K562 (cell line): ENCODE data around the gene RAB5A. TPM values are rescaled to one million over a fixed set of nuclear protein-coding genes. Genes with fewer than 3 reads are reported as not detected.

Experiments
- CHD1 ChIP-seq: fragments of 200-600 bp; sonication (generic); IDR thresholded peaks from one replicate; pipeline ENCODE4 v1.6.1; 2012; ENCODE audit warnings: mild to moderate bottlenecking, moderate library complexity, low read length, inconsistent platforms
- ETV6 ChIP-seq, 3 experiments: fragments of 150-350 bp in 1 of 3; sonication (generic) in 1 of 3; formaldehyde crosslinking in 1 of 3; IDR thresholded peaks; 2 replicates each; pipeline versions ENCODE4 v1.6.1 to v1.8.0; 2014 to 2022; ENCODE audit warnings: borderline replicate concordance in 2 of 3, low read depth in 2 of 3, antibody characterized with exemption in 1 of 3, low read length in 1 of 3, mild to moderate bottlenecking in 1 of 3, missing genetic modification reagents in 1 of 3
- HDAC6 ChIP-seq: IDR thresholded peaks from 2 replicates; pipeline ENCODE4 v1.6.1; 2012; ENCODE audit warnings: low read depth, mild to moderate bottlenecking, control low read depth, inconsistent platforms, low read length, moderate library complexity
- HDAC8 ChIP-seq: fragments of 450-650 bp; IDR thresholded peaks from 2 replicates; pipeline ENCODE4 v1.6.1; 2016; ENCODE audit warnings: mild to moderate bottlenecking, missing genetic modification characterization, moderate library complexity, missing compliant biosample characterization
- ILK ChIP-seq: fragments of 450-650 bp; IDR thresholded peaks from 2 replicates; pipeline ENCODE4 v1.6.1; 2016; ENCODE audit warnings: missing genetic modification characterization, low read depth, mild to moderate bottlenecking, missing compliant biosample characterization, moderate library complexity, borderline replicate concordance
- JUNB ChIP-seq: fragments of 450-650 bp; formaldehyde crosslinking; conservative IDR thresholded peaks from 2 replicates; pipeline ENCODE4 v1.4.0; 2020; ENCODE audit warnings: mild to moderate bottlenecking
- RCOR1 ChIP-seq, 2 experiments: IDR thresholded peaks; 2 replicates each; pipeline ENCODE4 v1.6.1; 2012; ENCODE audit warnings: low read depth in 2 of 2, low read length in 2 of 2, borderline replicate concordance in 1 of 2, improper control_type of control experiment in 1 of 2
- SPI1 ChIP-seq: IDR thresholded peaks from 2 replicates; pipeline ENCODE4 v1.6.1; 2011; ENCODE audit warnings: low read depth, low read length, control low read depth, borderline replicate concordance
- YY1 ChIP-seq, 3 experiments: IDR thresholded peaks; 2 replicates each; pipeline ENCODE4 v1.6.1; 2011; ENCODE audit warnings: low read length in 2 of 3, mild to moderate bottlenecking in 2 of 3, moderate library complexity in 2 of 3, borderline replicate concordance in 1 of 3, control low read depth in 1 of 3, low read depth in 1 of 3; ENCODE audit not compliant: insufficient read depth in 3 of 3, insufficient replicate concordance in 2 of 3, control insufficient read depth in 1 of 3, insufficient read length in 1 of 3; ENCODE audit errors: extremely low read depth in 1 of 3
- polyA plus RNA-seq, 8 experiments: library from polyadenylated mRNA; depleted of rRNA in 4 of 8; stranded (reverse) in 5 of 8; unstranded in 3 of 8; fragments of >200 nt; fragmentation: Nextera tagmentation in 2 of 8; fragmentation: Illumina TruSeq in 1 of 8; extraction: Ambion mirVana in 2 of 8; extraction: Trizol in 1 of 8; gene quantifications; 2 replicates each; pipeline versions ENCODE4 v1.2.1 to v1.2.3, GENCODE V29; 2011 to 2014; ENCODE audit warnings: inconsistent platforms in 1 of 8, missing spikeins in 1 of 8
- total RNA-seq, 7 experiments: library from RNA; depleted of rRNA in 6 of 7; stranded (reverse); fragments of >200 nt in 6 of 7; fragmentation: Illumina TruSeq in 2 of 7; extraction: Trizol in 2 of 7; gene quantifications; 2 replicates each; pipeline versions ENCODE4 v1.2.1 to v1.2.3, GENCODE V29; 2011 to 2021; ENCODE audit warnings: low replicate concordance in 1 of 7
- TF ChIP-seq, protein P1 (sequence below), 3 experiments: IDR thresholded peaks in 2 of 3; conservative IDR thresholded peaks in 1 of 3; 2 replicates each; pipeline ENCODE4 v1.5.1; 2011 to 2012; ENCODE audit warnings: low read length in 3 of 3, mild to moderate bottlenecking in 3 of 3, control low read depth in 2 of 3, improper control_type of control experiment in 1 of 3, inconsistent platforms in 1 of 3, low read depth in 1 of 3, mixed read lengths in 1 of 3, moderate library complexity in 1 of 3; ENCODE audit not compliant: insufficient read depth in 2 of 3
- TF ChIP-seq, protein P2 (sequence below): fragments of 250-450 bp; sonication (Bioruptor Pico); IDR thresholded peaks from 2 replicates; pipeline ENCODE4 v1.8.0; 2022; ENCODE audit warnings: inconsistent platforms
- TF ChIP-seq, protein P3 (sequence below), 2 experiments: fragments of 450-650 bp in 1 of 2; IDR thresholded peaks; 2 replicates each; pipeline ENCODE4 v1.6.1; 2011 to 2017; ENCODE audit warnings: low read depth in 2 of 2, antibody characterized with exemption in 1 of 2, borderline replicate concordance in 1 of 2, low read length in 1 of 2, mild to moderate bottlenecking in 1 of 2, mixed read lengths in 1 of 2; ENCODE audit not compliant: control insufficient read depth in 1 of 2
- TF ChIP-seq, protein P4 (sequence below): fragments of 250-450 bp; sonication (Bioruptor Pico); IDR thresholded peaks from 2 replicates; pipeline ENCODE4 v1.8.0; 2021; ENCODE audit warnings: borderline replicate concordance, mild to moderate bottlenecking, moderate library complexity; ENCODE audit not compliant: poor library complexity, severe bottlenecking
- TF ChIP-seq, protein P5 (sequence below): sonication (generic); formaldehyde crosslinking; IDR thresholded peaks from 2 replicates; pipeline ENCODE4 v1.8.0; 2022; ENCODE audit warnings: mild to moderate bottlenecking, missing genetic modification reagents

RAB5A gene
- total and polyA plus RNA-seq, 9 of the 15 experiments (the other 6 are each of a cell fraction or from before 2014, with no cell fraction given), result 28.3 to 64.2 (median 49.0) TPM

DNA sequence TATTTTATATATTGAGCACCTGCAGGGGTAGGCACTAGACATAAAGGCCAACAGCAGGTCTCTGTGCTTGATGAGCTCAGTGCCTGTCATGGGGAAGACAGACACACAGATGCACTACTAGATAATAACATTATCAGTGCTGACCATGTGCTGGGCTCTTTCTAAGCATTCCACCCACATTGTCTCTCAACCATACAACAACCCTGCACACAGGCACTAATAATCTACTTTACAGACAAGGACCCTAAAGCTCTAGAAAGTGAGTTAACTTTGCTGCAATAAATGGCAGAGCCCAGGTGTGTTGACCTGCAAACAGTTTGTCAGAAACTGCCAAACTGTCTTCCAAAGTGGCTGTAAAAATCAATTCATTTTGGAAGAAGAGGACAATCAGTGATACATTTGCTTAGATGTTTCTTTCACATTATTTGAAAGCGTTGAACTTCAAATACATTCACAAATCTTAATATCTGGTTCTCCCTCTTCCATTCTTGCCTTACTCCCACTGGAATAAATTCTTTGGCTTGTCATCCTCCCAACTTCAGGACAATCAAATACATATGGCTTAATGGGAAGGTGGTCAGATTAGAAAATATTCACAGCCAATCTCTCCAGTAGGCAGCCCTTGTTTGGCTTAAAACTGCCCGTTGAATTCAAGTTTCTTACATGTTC lies 76.2 kb downstream of the RAB5A start (continued):
- TF ChIP-seq, protein P1, sequence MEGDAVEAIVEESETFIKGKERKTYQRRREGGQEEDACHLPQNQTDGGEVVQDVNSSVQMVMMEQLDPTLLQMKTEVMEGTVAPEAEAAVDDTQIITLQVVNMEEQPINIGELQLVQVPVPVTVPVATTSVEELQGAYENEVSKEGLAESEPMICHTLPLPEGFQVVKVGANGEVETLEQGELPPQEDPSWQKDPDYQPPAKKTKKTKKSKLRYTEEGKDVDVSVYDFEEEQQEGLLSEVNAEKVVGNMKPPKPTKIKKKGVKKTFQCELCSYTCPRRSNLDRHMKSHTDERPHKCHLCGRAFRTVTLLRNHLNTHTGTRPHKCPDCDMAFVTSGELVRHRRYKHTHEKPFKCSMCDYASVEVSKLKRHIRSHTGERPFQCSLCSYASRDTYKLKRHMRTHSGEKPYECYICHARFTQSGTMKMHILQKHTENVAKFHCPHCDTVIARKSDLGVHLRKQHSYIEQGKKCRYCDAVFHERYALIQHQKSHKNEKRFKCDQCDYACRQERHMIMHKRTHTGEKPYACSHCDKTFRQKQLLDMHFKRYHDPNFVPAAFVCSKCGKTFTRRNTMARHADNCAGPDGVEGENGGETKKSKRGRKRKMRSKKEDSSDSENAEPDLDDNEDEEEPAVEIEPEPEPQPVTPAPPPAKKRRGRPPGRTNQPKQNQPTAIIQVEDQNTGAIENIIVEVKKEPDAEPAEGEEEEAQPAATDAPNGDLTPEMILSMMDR (IDR thresholded peaks at IDR 0.05 in 2 of 3, conservative IDR thresholded peaks at IDR 0.05 in 1 of 3; ENCODE audit: insufficient read depth in 2 of 3, low read depth in 1 of 3, low read length in 3 of 3), result no peak
- TF ChIP-seq, protein P2, sequence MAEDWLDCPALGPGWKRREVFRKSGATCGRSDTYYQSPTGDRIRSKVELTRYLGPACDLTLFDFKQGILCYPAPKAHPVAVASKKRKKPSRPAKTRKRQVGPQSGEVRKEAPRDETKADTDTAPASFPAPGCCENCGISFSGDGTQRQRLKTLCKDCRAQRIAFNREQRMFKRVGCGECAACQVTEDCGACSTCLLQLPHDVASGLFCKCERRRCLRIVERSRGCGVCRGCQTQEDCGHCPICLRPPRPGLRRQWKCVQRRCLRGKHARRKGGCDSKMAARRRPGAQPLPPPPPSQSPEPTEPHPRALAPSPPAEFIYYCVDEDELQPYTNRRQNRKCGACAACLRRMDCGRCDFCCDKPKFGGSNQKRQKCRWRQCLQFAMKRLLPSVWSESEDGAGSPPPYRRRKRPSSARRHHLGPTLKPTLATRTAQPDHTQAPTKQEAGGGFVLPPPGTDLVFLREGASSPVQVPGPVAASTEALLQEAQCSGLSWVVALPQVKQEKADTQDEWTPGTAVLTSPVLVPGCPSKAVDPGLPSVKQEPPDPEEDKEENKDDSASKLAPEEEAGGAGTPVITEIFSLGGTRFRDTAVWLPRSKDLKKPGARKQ (CRISPR knock-in tag), result no peak
- no peak for TF ChIP-seq YY1 (IDR thresholded peaks at IDR 0.05; ENCODE audit: borderline replicate concordance in 1 of 3, control insufficient read depth in 1 of 3, extremely low read depth in 1 of 3, insufficient read depth in 3 of 3, insufficient read length in 1 of 3, insufficient replicate concordance in 2 of 3, low read depth in 1 of 3, low read length in 2 of 3)
- TF ChIP-seq ETV6 (IDR thresholded peaks at IDR 0.05; ENCODE audit: borderline replicate concordance in 1 of 2, low read depth in 2 of 2, low read length in 1 of 2), result peak in 1 of 2 experiments; percentile 78; a peak in 2 of 4 replicates
- TF ChIP-seq ETV6 (CRISPR knock-in tag; IDR thresholded peaks at IDR 0.05; ENCODE audit: borderline replicate concordance), result no peak
- TF ChIP-seq HDAC6, result no peak
- TF ChIP-seq, protein P3, sequence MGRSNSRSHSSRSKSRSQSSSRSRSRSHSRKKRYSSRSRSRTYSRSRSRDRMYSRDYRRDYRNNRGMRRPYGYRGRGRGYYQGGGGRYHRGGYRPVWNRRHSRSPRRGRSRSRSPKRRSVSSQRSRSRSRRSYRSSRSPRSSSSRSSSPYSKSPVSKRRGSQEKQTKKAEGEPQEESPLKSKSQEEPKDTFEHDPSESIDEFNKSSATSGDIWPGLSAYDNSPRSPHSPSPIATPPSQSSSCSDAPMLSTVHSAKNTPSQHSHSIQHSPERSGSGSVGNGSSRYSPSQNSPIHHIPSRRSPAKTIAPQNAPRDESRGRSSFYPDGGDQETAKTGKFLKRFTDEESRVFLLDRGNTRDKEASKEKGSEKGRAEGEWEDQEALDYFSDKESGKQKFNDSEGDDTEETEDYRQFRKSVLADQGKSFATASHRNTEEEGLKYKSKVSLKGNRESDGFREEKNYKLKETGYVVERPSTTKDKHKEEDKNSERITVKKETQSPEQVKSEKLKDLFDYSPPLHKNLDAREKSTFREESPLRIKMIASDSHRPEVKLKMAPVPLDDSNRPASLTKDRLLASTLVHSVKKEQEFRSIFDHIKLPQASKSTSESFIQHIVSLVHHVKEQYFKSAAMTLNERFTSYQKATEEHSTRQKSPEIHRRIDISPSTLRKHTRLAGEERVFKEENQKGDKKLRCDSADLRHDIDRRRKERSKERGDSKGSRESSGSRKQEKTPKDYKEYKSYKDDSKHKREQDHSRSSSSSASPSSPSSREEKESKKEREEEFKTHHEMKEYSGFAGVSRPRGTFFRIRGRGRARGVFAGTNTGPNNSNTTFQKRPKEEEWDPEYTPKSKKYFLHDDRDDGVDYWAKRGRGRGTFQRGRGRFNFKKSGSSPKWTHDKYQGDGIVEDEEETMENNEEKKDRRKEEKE (IDR thresholded peaks at IDR 0.05; ENCODE audit: borderline replicate concordance in 1 of 2, control insufficient read depth in 1 of 2, low read depth in 2 of 2, low read length in 1 of 2), result 0 out of 4 replicates have a peak, but pooled peaks of 1 of the 2 experiments have one; percentile 47
- TF ChIP-seq CHD1, result no peak
- TF ChIP-seq, protein P4, sequence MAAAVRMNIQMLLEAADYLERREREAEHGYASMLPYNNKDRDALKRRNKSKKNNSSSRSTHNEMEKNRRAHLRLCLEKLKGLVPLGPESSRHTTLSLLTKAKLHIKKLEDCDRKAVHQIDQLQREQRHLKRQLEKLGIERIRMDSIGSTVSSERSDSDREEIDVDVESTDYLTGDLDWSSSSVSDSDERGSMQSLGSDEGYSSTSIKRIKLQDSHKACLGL (CRISPR knock-in tag), result no peak
- TF ChIP-seq JUNB (CRISPR knock-in tag), result no peak
- TF ChIP-seq SPI1, result no peak
- TF ChIP-seq HDAC8 (tag), result no peak
- peak; percentile 35 to 96; a peak in 3 of 4 replicates for TF ChIP-seq RCOR1 (IDR thresholded peaks at IDR 0.05; ENCODE audit: borderline replicate concordance in 1 of 2, low read depth in 2 of 2, low read length in 2 of 2)
- no peak for TF ChIP-seq ILK (tag)
- TF ChIP-seq, protein P5, sequence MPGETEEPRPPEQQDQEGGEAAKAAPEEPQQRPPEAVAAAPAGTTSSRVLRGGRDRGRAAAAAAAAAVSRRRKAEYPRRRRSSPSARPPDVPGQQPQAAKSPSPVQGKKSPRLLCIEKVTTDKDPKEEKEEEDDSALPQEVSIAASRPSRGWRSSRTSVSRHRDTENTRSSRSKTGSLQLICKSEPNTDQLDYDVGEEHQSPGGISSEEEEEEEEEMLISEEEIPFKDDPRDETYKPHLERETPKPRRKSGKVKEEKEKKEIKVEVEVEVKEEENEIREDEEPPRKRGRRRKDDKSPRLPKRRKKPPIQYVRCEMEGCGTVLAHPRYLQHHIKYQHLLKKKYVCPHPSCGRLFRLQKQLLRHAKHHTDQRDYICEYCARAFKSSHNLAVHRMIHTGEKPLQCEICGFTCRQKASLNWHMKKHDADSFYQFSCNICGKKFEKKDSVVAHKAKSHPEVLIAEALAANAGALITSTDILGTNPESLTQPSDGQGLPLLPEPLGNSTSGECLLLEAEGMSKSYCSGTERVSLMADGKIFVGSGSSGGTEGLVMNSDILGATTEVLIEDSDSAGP (CRISPR knock-in tag), result no peak
